Vagina (tissue), 2 donors: Measurements from ENCODE around the gene DSC3.

Experiments
- CTCF ChIP-seq, 3 experiments: fragments of 450-650 bp in 2 of 3; fragments of 200-600 bp in 1 of 3; sonication (generic) in 1 of 3; IDR thresholded peaks; one replicate each; pipeline ENCODE4 v1.5.1; 2017 to 2019; ENCODE audit warnings: antibody characterized with exemption in 3 of 3, mild to moderate bottlenecking in 2 of 3, moderate library complexity in 2 of 3
- POLR2A ChIP-seq, 2 donors: fragments of 450-650 bp; IDR thresholded peaks; one replicate each; pipeline ENCODE4 v1.6.1; 2017; ENCODE audit warnings: antibody characterized with exemption in 2 of 2, mild to moderate bottlenecking in 2 of 2, moderate library complexity in 2 of 2
- POLR2AphosphoS5 ChIP-seq, 2 donors: sonication (generic); formaldehyde crosslinking; IDR thresholded peaks; one replicate each; pipeline ENCODE4 v1.9.0; 2017; ENCODE audit warnings: antibody characterized with exemption in 2 of 2, mild to moderate bottlenecking in 2 of 2, low read depth in 1 of 2; ENCODE audit not compliant: insufficient read depth in 1 of 2

GRCh38 chr18:31058897-31059296 lies 16.4 kb upstream of the DSC3 start:
- TF ChIP-seq CTCF (IDR thresholded peaks at IDR 0.05) (no peak), POLR2AphosphoS5 (IDR thresholded peaks at IDR 0.05; ENCODE audit: insufficient read depth in 1 of 2, low read depth in 1 of 2) (no peak), POLR2A (IDR thresholded peaks at IDR 0.05) (no peak)
